Prostate gland (tissue), 2 donors: ENCODE measurements around the gene RTN3. TPM values are rescaled to one million over a fixed set of nuclear protein-coding genes. Genes with fewer than 3 reads are reported as not detected.

Source experiments
- DNase-seq: peaks from one replicate; pipeline ENCODE4 v3.0.0-alpha.2; 2019; ENCODE audit warnings: low spot score
- H3K27ac ChIP-seq, 2 donors: fragments of 200-600 bp; sonication (generic); 2 replicates each; pipeline ENCODE4 v1.5.1; 2017 to 2019
- H3K27me3 ChIP-seq: fragments of 200-600 bp; sonication (generic); replicated peaks from 2 replicates; pipeline ENCODE4 v1.5.1; 2019; ENCODE audit not compliant: insufficient read depth
- H3K36me3 ChIP-seq, 2 donors: fragments of 200-600 bp; sonication (generic); 1 replicate in 1 of 2; 2 replicates in 1 of 2; pipeline versions ENCODE4 v1.5.1 to v1.8.1; 2017 to 2019
- H3K4me1 ChIP-seq: fragments of 200-600 bp; sonication (generic); replicated peaks from 2 replicates; pipeline ENCODE4 v1.5.1; 2019
- H3K4me3 ChIP-seq, 2 donors: fragments of 200-600 bp; sonication (generic); 2 replicates each; pipeline ENCODE4 v1.5.1; 2017 to 2019
- H3K9me3 ChIP-seq: fragments of 200-600 bp; sonication (generic); 2 replicates; pipeline ENCODE4 v1.5.1; 2017
- CTCF ChIP-seq, 4 experiments: fragments of 200-600 bp in 2 of 4; fragments of 450-650 bp in 2 of 4; sonication (generic) in 2 of 4; IDR thresholded peaks; 1 replicate in 3 of 4; 2 replicates in 1 of 4; pipeline ENCODE4 v1.5.1; 2016 to 2019; ENCODE audit warnings: antibody characterized with exemption in 4 of 4, mild to moderate bottlenecking in 2 of 4, moderate library complexity in 2 of 4
- POLR2A ChIP-seq: fragments of 450-650 bp; IDR thresholded peaks from one replicate; pipeline ENCODE4 v1.6.1; 2016; ENCODE audit warnings: antibody characterized with exemption, mild to moderate bottlenecking
- POLR2AphosphoS5 ChIP-seq: sonication (generic); formaldehyde crosslinking; IDR thresholded peaks from one replicate; pipeline ENCODE4 v1.6.1; 2017; ENCODE audit warnings: antibody characterized with exemption
- WGBS: methylation state at CpG from one replicate; pipeline ENCODE4 v1.1.5; 2018; 5-methylcytosine and 5-hydroxymethylcytosine counted together
- intact Hi-C: fragments of 100-400 bp; cut with DNase I; formaldehyde crosslinking; loops from one replicate; pipeline ENCODE4 v1.14.2; 2022
- total RNA-seq, 2 donors: library from RNA; depleted of rRNA; stranded (reverse); fragments of >200 nt; gene quantifications; one replicate each; pipeline ENCODE4 v1.1.0, GENCODE V29; 2016

RTN3 gene
- total RNA-seq, 2 donors from 2014 or later, result 74.1 to 88.8 TPM

DNA sequence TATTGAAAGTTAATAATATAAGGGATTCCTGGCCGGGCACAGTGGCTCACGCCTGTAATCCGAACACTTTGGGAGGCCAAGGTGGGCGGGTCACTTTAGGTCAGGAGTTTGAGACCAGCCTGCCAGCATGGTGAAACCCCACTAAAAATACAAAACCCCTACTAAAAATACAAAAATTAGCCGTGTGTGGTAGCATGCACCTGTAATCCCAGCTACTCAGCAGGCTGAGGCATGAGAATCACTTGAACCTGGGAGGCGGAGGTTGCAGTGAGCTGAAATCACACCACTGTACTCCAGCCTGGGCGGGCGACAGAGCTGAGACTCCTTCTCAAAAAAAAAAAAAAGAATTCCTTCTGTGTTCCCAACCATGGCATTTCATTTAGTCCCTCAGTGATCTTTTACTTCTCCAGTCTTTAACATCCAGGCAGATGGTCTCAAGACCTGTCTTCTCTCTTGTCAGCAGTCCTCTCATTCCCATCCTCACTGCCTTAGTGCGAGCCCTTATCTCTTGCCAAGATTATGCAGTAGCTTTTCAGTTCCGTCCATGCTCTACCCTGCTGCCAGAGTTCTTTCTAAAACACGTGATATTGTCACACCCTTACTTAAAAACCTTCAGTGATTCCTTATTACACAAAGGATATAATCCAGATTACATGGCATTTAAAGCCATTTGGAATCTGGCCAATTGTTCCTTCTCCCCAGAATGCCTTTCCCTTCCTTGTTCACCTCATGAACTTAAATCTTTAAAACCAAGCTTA is 17.9 kb downstream of the RTN3 start:
- intact Hi-C loops, result no loop called here
- Histone ChIP-seq H3K27me3 (no peaks in the 10 kb centered on the region), H3K4me1 (no peaks in the 10 kb centered on the region), H3K9me3 (no peaks in the 10 kb centered on the region), H3K36me3 (no peaks in the 10 kb centered on the region), H3K4me3 (no peak overlapping the region), H3K27ac (no peak overlapping the region)
- DNase-seq, result no peak
- WGBS, result 45% methylated on average over 11 of the region's 11 CpGs
- TF ChIP-seq POLR2A, result no peak
- TF ChIP-seq CTCF (IDR thresholded peaks at IDR 0.05), result no peak
- TF ChIP-seq POLR2AphosphoS5, result no peak

- Histone ChIP-seq H3K36me3 (no peaks in the 10 kb centered on the region), H3K27me3 (no peaks in the 10 kb centered on the region), H3K4me3 (no peak overlapping the region), H3K4me1 (no peaks in the 10 kb centered on the region), H3K9me3 (no peaks in the 10 kb centered on the region), H3K27ac (no peak overlapping the region)
- TF ChIP-seq POLR2AphosphoS5, result no peak
- no peak for TF ChIP-seq CTCF (IDR thresholded peaks at IDR 0.05)
- TF ChIP-seq POLR2A, result no peak
- DNase-seq, result no peak
- intact Hi-C loops, result no loop called here
- WGBS, result 46% methylated on average over 1 of the region's 1 CpG
Observed at GRCh38 chr11:63699896-63700295, 18.6 kb downstream of the RTN3 start.

- TF ChIP-seq CTCF (IDR thresholded peaks at IDR 0.05), result no peak
- TF ChIP-seq POLR2A, result no peak
- no peak for TF ChIP-seq POLR2AphosphoS5
- WGBS, result 35% methylated on average over 2 of the region's 2 CpGs
- Histone ChIP-seq H3K27ac (no peak overlapping the region), H3K4me3 (no peak overlapping the region), H3K4me1 (no peaks in the 10 kb centered on the region), H3K9me3 (no peaks in the 10 kb centered on the region), H3K27me3 (no peaks in the 10 kb centered on the region), H3K36me3 (no peaks in the 10 kb centered on the region)
- DNase-seq, result no peak
- intact Hi-C loops, result no loop called here
Observed at GRCh38 chr11:63705526-63705925, 24.2 kb downstream of the RTN3 start.

GRCh38 chr11:63708764-63709163 is 27.5 kb downstream of the RTN3 start:
- H3K27me3 ChIP-seq, result no peaks in the 10 kb centered on the region
- H3K9me3 ChIP-seq, result no peaks in the 10 kb centered on the region
- H3K27ac ChIP-seq, result no peak overlapping the region
- no peak for DNase-seq
- H3K4me3 ChIP-seq, result no peak overlapping the region
- TF ChIP-seq POLR2AphosphoS5, result no peak
- no peak for TF ChIP-seq POLR2A
- no peak for TF ChIP-seq CTCF (IDR thresholded peaks at IDR 0.05)
- intact Hi-C loops, result no loop called here
- no peaks in the 10 kb centered on the region for H3K4me1 ChIP-seq
- WGBS, result 88% methylated on average over 1 of the region's 1 CpG
- no peaks in the 10 kb centered on the region for H3K36me3 ChIP-seq

- Histone ChIP-seq H3K9me3 (no peaks in the 10 kb centered on the region), H3K4me3 (no peak overlapping the region), H3K4me1 (no peaks in the 10 kb centered on the region), H3K27ac (no peak overlapping the region), H3K36me3 (no peaks in the 10 kb centered on the region), H3K27me3 (no peaks in the 10 kb centered on the region)
- 52% methylated on average over 3 of the region's 3 CpGs for WGBS
- intact Hi-C loops, result no loop called here
- no peak for TF ChIP-seq CTCF (IDR thresholded peaks at IDR 0.05)
- DNase-seq, result no peak
Observed at GRCh38 chr11:63709336-63709884, 28.1 kb downstream of the RTN3 start.
